Measurements from ENCODE around the gene FZR1. TPM values are rescaled to one million over a fixed set of nuclear protein-coding genes. Genes with fewer than 3 reads are reported as not detected.

The FZR1 gene
- total RNA-seq, 1 experiment from 2014 or later, result 51.4 TPM

DNA sequence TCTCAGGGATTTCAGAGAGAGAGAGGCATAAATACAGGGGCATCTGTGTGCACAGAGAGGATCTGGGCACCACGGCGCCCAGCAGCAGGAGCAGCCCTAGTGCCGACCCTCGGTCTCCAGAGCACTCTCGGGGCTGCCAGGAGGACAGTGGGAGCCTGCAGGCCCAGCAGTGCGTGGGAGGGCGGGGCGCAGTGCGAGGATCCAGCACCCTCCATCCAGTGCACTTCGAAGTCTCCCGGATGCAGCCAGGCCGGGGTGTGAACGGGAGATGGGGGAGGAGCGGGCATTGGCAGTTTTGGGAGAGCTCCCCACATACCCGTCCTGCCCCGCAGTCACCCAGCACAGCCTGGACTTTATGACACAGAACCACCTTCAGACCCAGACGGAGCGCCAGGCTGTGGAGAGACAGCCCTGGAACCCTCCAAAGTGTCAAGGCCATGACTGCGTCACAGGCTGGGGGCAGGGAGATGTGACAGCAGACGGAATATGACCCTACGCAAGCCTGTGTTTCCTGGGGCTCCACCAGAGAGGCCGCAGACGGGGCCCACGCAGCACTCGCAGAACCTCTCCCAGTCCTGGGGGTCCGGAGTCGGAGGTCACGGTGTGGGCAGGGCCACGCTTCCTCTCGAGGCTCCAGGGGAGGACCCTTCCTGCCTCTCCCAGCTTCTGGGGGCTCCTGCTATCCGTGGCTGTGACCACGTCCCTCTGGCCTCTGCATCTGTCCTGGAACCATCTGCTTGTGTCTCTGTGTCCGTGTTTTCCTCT is 18.1 kb downstream of the FZR1 start:
- no peak overlapping the region for H3T11ph ChIP-seq (ENCODE audit: low read length)
- H2AFZ ChIP-seq (ENCODE audit: low read length), result no peak overlapping the region
- no peaks in the 10 kb centered on the region for H3K9me3 ChIP-seq (ENCODE audit: control insufficient read depth, low read depth, low read length)
- H3K79me1 ChIP-seq (ENCODE audit: insufficient read depth, low read depth, low read length, poor library complexity, severe bottlenecking), result no peaks in the 10 kb centered on the region
- H2BK5ac ChIP-seq (ENCODE audit: insufficient read length, low read length), result no peak overlapping the region
- H4K8ac ChIP-seq (replicated peaks; ENCODE audit: insufficient read length, low read depth, low read length), result no peak overlapping the region
- H4K5ac ChIP-seq (ENCODE audit: insufficient read length, low read depth, low read length), result no peak overlapping the region
- no peak overlapping the region for H3K27ac ChIP-seq (ENCODE audit: insufficient read length, low read depth, low read length)
- H3K27me3 Mint-ChIP-seq (ENCODE audit: low read depth), result no peaks in the 10 kb centered on the region
- peak overlapping the region; percentile 62 to 73 (median 63); a peak in 2 of 7 replicates for H3K27ac Mint-ChIP-seq
- no peak overlapping the region for H2BK12ac ChIP-seq (ENCODE audit: insufficient read length, low read depth, low read length)
- H2AK5ac ChIP-seq (ENCODE audit: insufficient read length, low read length), result no peak overlapping the region
- no CpG with 5 or more reads among the region's 33 CpGs for WGBS (ENCODE audit: extremely low coverage, insufficient read length, low lambda C conversion rate)
- no peak overlapping the region for H4K91ac ChIP-seq (ENCODE audit: insufficient read length, low read depth, low read length)
- TF ChIP-seq, protein P1, sequence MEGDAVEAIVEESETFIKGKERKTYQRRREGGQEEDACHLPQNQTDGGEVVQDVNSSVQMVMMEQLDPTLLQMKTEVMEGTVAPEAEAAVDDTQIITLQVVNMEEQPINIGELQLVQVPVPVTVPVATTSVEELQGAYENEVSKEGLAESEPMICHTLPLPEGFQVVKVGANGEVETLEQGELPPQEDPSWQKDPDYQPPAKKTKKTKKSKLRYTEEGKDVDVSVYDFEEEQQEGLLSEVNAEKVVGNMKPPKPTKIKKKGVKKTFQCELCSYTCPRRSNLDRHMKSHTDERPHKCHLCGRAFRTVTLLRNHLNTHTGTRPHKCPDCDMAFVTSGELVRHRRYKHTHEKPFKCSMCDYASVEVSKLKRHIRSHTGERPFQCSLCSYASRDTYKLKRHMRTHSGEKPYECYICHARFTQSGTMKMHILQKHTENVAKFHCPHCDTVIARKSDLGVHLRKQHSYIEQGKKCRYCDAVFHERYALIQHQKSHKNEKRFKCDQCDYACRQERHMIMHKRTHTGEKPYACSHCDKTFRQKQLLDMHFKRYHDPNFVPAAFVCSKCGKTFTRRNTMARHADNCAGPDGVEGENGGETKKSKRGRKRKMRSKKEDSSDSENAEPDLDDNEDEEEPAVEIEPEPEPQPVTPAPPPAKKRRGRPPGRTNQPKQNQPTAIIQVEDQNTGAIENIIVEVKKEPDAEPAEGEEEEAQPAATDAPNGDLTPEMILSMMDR (conservative IDR thresholded peaks at IDR 0.05), result no peak
- peaks cover 10 to 35% (median 33%) of the 10 kb centered on the region in 3 experiments for H3K36me3 Mint-ChIP-seq (ENCODE audit: insufficient read depth in 1 of 3, low read depth in 3 of 3)
- H3K56ac ChIP-seq (ENCODE audit: insufficient read length, low read depth, low read length), result no peak overlapping the region
- H3K79me2 ChIP-seq (ENCODE audit: insufficient read depth, low read length), result no peaks in the 10 kb centered on the region; the same call in 1 of the 2 replicates
- H3K18ac ChIP-seq (ENCODE audit: insufficient read length, low read depth, low read length), result no peak overlapping the region
- no peak overlapping the region for H3K14ac ChIP-seq (ENCODE audit: insufficient read depth, low read length)
- no peak overlapping the region for H3K4ac ChIP-seq (ENCODE audit: low read depth, low read length)
- no peaks in the 10 kb centered on the region for H3K27me3 ChIP-seq (ENCODE audit: insufficient read depth, low read length)
- H3K4me1 ChIP-seq (ENCODE audit: insufficient read depth, low read length), result no peaks in the 10 kb centered on the region
- no peak for DNase-seq
- no peak overlapping the region for H3K23ac ChIP-seq (ENCODE audit: insufficient read length, low read depth, low read length)
- H3K4me3 Mint-ChIP-seq, result no peak overlapping the region
- no peaks in the 10 kb centered on the region; a peak in 1 of 5 replicates for H3K9me3 Mint-ChIP-seq
- H2BK15ac ChIP-seq (ENCODE audit: low read depth, low read length), result no peak overlapping the region
- no peak overlapping the region for H2BK20ac ChIP-seq (ENCODE audit: low read depth, low read length, poor library complexity, severe bottlenecking)
- no peak overlapping the region for H3K9ac ChIP-seq (ENCODE audit: extremely low read depth, insufficient read length, low read length)
- H3K4me2 ChIP-seq (ENCODE audit: insufficient read depth, insufficient read length, low read length), result no peak overlapping the region
- no peaks in the 10 kb centered on the region for H3K23me2 ChIP-seq (ENCODE audit: insufficient read length, low read depth, low read length, poor library complexity, severe bottlenecking)
- H3K4me1 Mint-ChIP-seq, result peaks cover 14 to 16% of the 10 kb centered on the region in 2 experiments
- no peak overlapping the region for H2BK120ac ChIP-seq (ENCODE audit: low read depth, low read length, poor library complexity, severe bottlenecking)
- H4K20me1 ChIP-seq (ENCODE audit: control insufficient read depth, insufficient read depth, insufficient read length), result no peaks in the 10 kb centered on the region

Measured in H9 (cell line).